Breast epithelium (tissue), 4 donors: ENCODE measurements around the gene SETDB1. TPM values are rescaled to one million over a fixed set of nuclear protein-coding genes. Genes with fewer than 3 reads are reported as not detected.

Source experiments
- DNase-seq, 2 donors: peaks; one replicate each; pipeline ENCODE4 v3.0.0-alpha.2; 2019; ENCODE audit warnings: low spot score in 2 of 2
- H3K27ac ChIP-seq, 2 donors: fragments of 200-600 bp; sonication (generic) in 1 of 2; one replicate each; pipeline ENCODE4 v1.5.1; 2016 to 2019; ENCODE audit warnings: mild to moderate bottlenecking in 1 of 2
- H3K27me3 ChIP-seq, 2 donors: fragments of 200-600 bp; sonication (generic) in 1 of 2; one replicate each; pipeline versions ENCODE4 v1.5.1 to v1.6.0; 2017 to 2019; ENCODE audit warnings: control low read depth in 1 of 2, mild to moderate bottlenecking in 1 of 2
- H3K36me3 ChIP-seq: fragments of 200-600 bp; one replicate; pipeline ENCODE4 v1.5.1; 2019
- H3K4me1 ChIP-seq, 2 donors: fragments of 200-600 bp; sonication (generic); one replicate each; pipeline ENCODE4 v1.5.1; 2016 to 2019; ENCODE audit warnings: control low read depth in 1 of 2
- H3K4me3 ChIP-seq, 3 donors: fragments of 200-600 bp; sonication (generic); 1 replicate in 2 of 3; 2 replicates in 1 of 3; pipeline ENCODE4 v1.5.1; 2016 to 2019; ENCODE audit warnings: mild to moderate bottlenecking in 3 of 3, moderate library complexity in 2 of 3
- H3K9me3 ChIP-seq, 2 donors: fragments of 200-600 bp; sonication (generic) in 1 of 2; one replicate each; pipeline ENCODE4 v1.5.1; 2016 to 2019; ENCODE audit warnings: control low read depth in 1 of 2
- POLR2A ChIP-seq: fragments of 450-650 bp; IDR thresholded peaks from one replicate; pipeline ENCODE4 v1.6.1; 2016; ENCODE audit warnings: antibody characterized with exemption, mild to moderate bottlenecking, moderate library complexity
- POLR2AphosphoS5 ChIP-seq, 3 donors: sonication (generic); formaldehyde crosslinking; IDR thresholded peaks; one replicate each; pipeline ENCODE4 v1.6.1; 2017; ENCODE audit warnings: antibody characterized with exemption in 3 of 3
- intact Hi-C: fragments of 100-400 bp; cut with DNase I; formaldehyde crosslinking; loops from one replicate; pipeline ENCODE4 v1.15.1; 2023; ENCODE audit warnings: low total_unique reads
- total RNA-seq, 3 donors: library from RNA; depleted of rRNA; stranded (reverse); fragments of >200 nt; gene quantifications; one replicate each; pipeline ENCODE4 v1.1.0, GENCODE V29; 2016
- TF ChIP-seq, protein P1 (sequence below), 3 donors: fragments of 450-650 bp; IDR thresholded peaks; one replicate each; pipeline ENCODE4 v1.5.1; 2016 to 2017; ENCODE audit warnings: antibody characterized with exemption in 3 of 3, mild to moderate bottlenecking in 3 of 3, moderate library complexity in 3 of 3

Gene SETDB1
- total RNA-seq, 3 donors from 2014 or later = 33.4 to 44.6 (median 41.0) TPM

DNA sequence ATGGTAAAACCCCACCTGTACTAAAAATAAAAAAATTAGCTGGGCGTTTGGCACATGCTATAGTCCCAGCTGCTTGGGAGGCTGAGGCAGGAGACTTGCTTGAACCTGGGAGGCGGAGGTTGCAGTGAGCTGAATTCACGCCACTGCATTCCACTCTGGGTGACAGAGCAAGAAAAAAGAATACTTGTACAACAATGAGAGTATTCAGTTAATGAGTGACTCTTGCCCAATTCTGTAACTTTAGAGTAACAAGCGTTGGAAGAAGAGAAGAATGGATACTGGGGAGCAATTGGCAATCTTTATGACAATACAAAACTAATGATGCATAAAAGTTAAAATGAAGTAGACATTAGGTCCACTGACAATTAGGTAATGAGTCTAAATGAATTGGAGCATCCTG, 66.5 kb downstream of the SETDB1 start:
- Histone ChIP-seq H3K4me3 (no peak overlapping the region), H3K9me3 (no peaks in the 10 kb centered on the region), H3K27ac (no peak overlapping the region), H3K4me1 (no peaks in the 10 kb centered on the region), H3K36me3 (no peaks in the 10 kb centered on the region), H3K27me3 (no peaks in the 10 kb centered on the region)
- DNase-seq = no peak
- intact Hi-C loops = no loop called here
- TF ChIP-seq POLR2A (no peak), POLR2AphosphoS5 (IDR thresholded peaks at IDR 0.05) (no peak)
- TF ChIP-seq, protein P1, sequence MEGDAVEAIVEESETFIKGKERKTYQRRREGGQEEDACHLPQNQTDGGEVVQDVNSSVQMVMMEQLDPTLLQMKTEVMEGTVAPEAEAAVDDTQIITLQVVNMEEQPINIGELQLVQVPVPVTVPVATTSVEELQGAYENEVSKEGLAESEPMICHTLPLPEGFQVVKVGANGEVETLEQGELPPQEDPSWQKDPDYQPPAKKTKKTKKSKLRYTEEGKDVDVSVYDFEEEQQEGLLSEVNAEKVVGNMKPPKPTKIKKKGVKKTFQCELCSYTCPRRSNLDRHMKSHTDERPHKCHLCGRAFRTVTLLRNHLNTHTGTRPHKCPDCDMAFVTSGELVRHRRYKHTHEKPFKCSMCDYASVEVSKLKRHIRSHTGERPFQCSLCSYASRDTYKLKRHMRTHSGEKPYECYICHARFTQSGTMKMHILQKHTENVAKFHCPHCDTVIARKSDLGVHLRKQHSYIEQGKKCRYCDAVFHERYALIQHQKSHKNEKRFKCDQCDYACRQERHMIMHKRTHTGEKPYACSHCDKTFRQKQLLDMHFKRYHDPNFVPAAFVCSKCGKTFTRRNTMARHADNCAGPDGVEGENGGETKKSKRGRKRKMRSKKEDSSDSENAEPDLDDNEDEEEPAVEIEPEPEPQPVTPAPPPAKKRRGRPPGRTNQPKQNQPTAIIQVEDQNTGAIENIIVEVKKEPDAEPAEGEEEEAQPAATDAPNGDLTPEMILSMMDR (IDR thresholded peaks at IDR 0.05) = no peak

DNA sequence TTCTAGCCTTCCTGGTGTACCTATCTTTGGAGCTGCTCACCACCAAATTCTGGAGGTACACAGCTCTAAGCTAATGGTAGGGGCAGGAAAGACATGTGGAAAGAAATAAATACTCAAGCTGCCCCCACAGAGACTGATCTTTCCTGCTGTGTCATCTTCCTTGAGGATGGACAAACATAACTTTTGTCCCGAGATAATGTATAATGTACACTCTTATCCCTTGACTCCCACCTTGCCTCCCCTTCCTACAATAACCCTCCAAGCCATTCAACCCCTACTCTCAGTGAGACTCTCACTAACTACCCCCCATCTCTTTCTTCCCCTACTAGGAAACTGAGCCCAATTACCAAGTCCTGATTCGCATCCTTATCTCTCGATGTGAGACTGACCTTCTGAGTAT, 68.1 kb downstream of the SETDB1 start:
- TF ChIP-seq POLR2A = no peak
- TF ChIP-seq POLR2AphosphoS5 (IDR thresholded peaks at IDR 0.05) = no peak
- TF ChIP-seq, protein P1 (IDR thresholded peaks at IDR 0.05) = no peak
- intact Hi-C loops = no loop called here
- peak overlapping the region; percentile 2 to 6 for H3K27ac ChIP-seq

DNA sequence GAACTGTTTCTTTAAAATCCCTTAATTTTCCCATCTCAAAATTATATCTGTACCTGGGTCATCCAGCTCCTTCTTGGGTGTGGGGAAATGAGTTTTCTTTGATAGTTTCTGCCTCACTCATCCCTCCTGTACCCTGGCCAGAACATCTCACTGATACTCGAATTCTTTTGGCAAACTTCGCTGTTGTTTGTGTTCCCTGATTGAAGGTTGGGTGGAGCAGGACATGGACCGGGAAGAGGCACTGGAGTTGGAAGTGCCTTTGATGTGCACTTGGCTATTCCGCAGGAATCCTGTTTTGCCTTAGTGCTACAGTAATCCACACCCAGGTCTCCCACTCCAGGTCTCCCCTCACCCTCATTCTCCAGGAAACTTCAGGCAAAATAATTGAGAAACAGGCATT, 69.3 kb downstream of the SETDB1 start:
- H3K9me3 ChIP-seq = no peaks in the 10 kb centered on the region
- TF ChIP-seq, protein P1 (IDR thresholded peaks at IDR 0.05) = no peak
- TF ChIP-seq POLR2A = no peak
- TF ChIP-seq POLR2AphosphoS5 (IDR thresholded peaks at IDR 0.05) = no peak
- H3K4me1 ChIP-seq = no peaks in the 10 kb centered on the region
- peaks cover 11% of the 10 kb centered on the region for H3K36me3 ChIP-seq
- H3K27ac ChIP-seq = peak overlapping the region; percentile 41 to 76
- intact Hi-C loops = no loop called here
- H3K4me3 ChIP-seq = peak overlapping the region in 2 of 3 donors; percentile 11 to 14
- H3K27me3 ChIP-seq = no peaks in the 10 kb centered on the region
- DNase-seq = no peak

More for the DNA sequence above, 68.1 kb downstream of the SETDB1 start:
- no peaks in the 10 kb centered on the region for H3K4me1 ChIP-seq
- no peaks in the 10 kb centered on the region for H3K27me3 ChIP-seq
- DNase-seq = no peak
- H3K36me3 ChIP-seq = peaks cover 10% of the 10 kb centered on the region
- no peaks in the 10 kb centered on the region for H3K9me3 ChIP-seq
- no peak overlapping the region for H3K4me3 ChIP-seq

DNA sequence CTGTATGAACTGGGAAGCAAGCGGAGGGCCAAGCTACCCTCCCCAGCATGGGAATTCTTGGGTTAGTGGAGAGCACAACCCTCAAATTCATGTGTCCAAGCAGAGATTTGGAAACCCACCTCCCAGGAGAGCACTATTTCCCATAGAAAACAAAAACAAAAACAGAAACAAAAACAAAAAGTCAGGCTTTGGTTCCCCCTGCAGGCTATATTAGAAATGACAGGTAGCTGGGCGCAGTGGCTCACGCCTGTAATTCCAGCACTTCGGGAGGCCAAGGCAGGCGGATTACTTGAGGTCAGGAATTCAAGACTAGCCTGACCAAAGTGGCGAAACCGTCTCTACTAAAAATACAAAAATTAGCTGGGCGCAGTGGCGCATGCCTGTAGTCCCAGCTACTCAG, 69.7 kb downstream of the SETDB1 start:
- DNase-seq = no peak
- peak overlapping the region in 2 of 3 donors; percentile 11 to 14 for H3K4me3 ChIP-seq
- TF ChIP-seq, protein P1 (IDR thresholded peaks at IDR 0.05) = peak; percentile 85 to 97 (median 93)
- TF ChIP-seq POLR2A (no peak), POLR2AphosphoS5 (IDR thresholded peaks at IDR 0.05) (peak in 2 of 3 donors; percentile 9 to 24)
- H3K36me3 ChIP-seq = peaks cover 11% of the 10 kb centered on the region
- intact Hi-C loops = no loop called here
- H3K27ac ChIP-seq = peak overlapping the region; percentile 41 to 76
- H3K4me1 ChIP-seq = no peaks in the 10 kb centered on the region
- H3K27me3 ChIP-seq = no peaks in the 10 kb centered on the region
- no peaks in the 10 kb centered on the region for H3K9me3 ChIP-seq

DNA sequence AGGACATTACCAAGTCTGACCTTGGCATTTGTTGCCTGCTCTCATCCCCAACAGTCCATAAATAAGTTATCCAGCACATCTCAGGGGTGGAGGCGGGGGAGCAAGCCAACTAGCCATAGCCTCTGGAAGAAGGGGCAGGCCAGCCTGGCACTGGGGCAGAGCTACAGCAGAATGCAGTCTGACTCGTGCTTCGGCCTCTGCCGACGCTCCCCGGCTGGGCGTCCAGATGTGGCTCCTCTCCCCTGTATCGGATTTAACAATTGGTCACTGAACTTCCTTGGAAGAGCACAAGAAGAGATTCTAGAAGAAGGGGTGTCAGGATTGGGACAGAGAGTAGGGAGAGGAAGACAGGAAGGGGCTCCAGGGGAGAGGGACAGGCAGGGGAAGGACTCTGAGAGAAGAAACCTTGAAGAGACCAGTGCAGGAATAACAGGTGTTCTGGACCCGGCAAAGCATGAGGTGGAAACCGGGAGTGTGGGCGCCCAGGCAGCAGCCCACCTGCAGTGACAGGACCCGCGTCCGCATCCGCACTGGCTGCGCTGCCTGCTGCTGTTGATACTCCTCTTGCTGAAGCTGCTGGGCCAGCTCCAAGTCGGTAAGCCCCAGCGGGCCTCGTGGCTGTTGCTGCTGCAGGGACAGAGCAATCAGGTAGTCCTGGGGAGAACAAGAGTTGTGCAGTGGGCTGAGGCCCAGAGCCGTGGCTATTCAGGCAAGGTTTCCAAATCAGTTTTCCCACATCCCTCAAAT, 71.1 kb downstream of the SETDB1 start:
- Histone ChIP-seq H3K9me3 (no peaks in the 10 kb centered on the region), H3K27ac (no peak overlapping the region), H3K36me3 (peaks cover 11% of the 10 kb centered on the region), H3K27me3 (no peaks in the 10 kb centered on the region), H3K4me1 (no peaks in the 10 kb centered on the region), H3K4me3 (no peak overlapping the region)
- TF ChIP-seq POLR2AphosphoS5 (IDR thresholded peaks at IDR 0.05) = no peak
- intact Hi-C loops = no loop called here
- no peak for DNase-seq
